OCI-LY1 (cell line): Measurements from ENCODE around the gene CEP250.
A peak's percentile ranks its signal among the peaks of the same experiment; 100 is the strongest.
"Not testable (repeated sequence)": the region's sequence is repeated elsewhere in the genome, so short reads cannot be mapped to it uniquely, and the experiment has no call there.

Source experiments
- H2AFZ ChIP-seq: fragments of 200-600 bp; sonication (generic), shearing (Covaris generic); 2 replicates; pipeline ENCODE4 v1.6.0; 2014; ENCODE audit warnings: antibody characterized with exemption, mild to moderate bottlenecking, low read length
- H3F3A ChIP-seq: fragments of 200-600 bp; sonication (generic), shearing (Covaris generic); 2 replicates; pipeline ENCODE4 v1.6.0; 2014; ENCODE audit warnings: mild to moderate bottlenecking, antibody characterized with exemption, low read length, moderate library complexity; ENCODE audit not compliant: insufficient read depth
- H3K27ac ChIP-seq: fragments of 200-600 bp; sonication (generic); 2 replicates; pipeline ENCODE4 v1.5.1; 2014; ENCODE audit warnings: low read length, mixed run types, mild to moderate bottlenecking, low read depth; ENCODE audit not compliant: poor library complexity, severe bottlenecking
- H3K27me3 ChIP-seq: fragments of 200-600 bp; sonication (generic); 2 replicates; pipeline ENCODE4 v1.6.0; 2014; ENCODE audit warnings: antibody characterized with exemption, mild to moderate bottlenecking, low read length, moderate library complexity; ENCODE audit not compliant: insufficient read depth
- H3K36me3 ChIP-seq: fragments of 200-600 bp; sonication (generic); 2 replicates; pipeline ENCODE4 v1.6.1; 2014; ENCODE audit warnings: mild to moderate bottlenecking, antibody characterized with exemption, low read length, moderate library complexity, mixed read lengths; ENCODE audit not compliant: insufficient read depth
- H3K4me1 ChIP-seq: fragments of 200-600 bp; sonication (generic); 2 replicates; pipeline ENCODE4 v1.5.1; 2014; ENCODE audit warnings: mild to moderate bottlenecking, low read length, moderate library complexity; ENCODE audit not compliant: insufficient read depth, severe bottlenecking
- H3K4me2 ChIP-seq: fragments of 200-600 bp; sonication (generic), shearing (Covaris generic); 2 replicates; pipeline ENCODE4 v1.6.1; 2014; ENCODE audit warnings: low read length
- H3K4me3 ChIP-seq: fragments of 200-600 bp; sonication (generic); 2 replicates; pipeline ENCODE4 v1.5.1; 2014; ENCODE audit warnings: low read length, low read depth, mild to moderate bottlenecking, mixed read lengths; ENCODE audit not compliant: poor library complexity, severe bottlenecking
- H3K79me2 ChIP-seq: fragments of 200-600 bp; shearing (Covaris generic); 2 replicates; pipeline ENCODE4 v1.6.1; 2016; ENCODE audit warnings: mixed run types, low read length, mixed read lengths; ENCODE audit not compliant: insufficient read depth
- H3K9ac ChIP-seq: fragments of 200-600 bp; sonication (generic), shearing (Covaris generic); 2 replicates; pipeline ENCODE4 v1.6.1; 2014; ENCODE audit warnings: mild to moderate bottlenecking, low read length, mixed read lengths
- H3K9me2 ChIP-seq: fragments of 200-600 bp; sonication (generic), shearing (Covaris generic); 2 replicates; pipeline ENCODE4 v1.6.1; 2014; ENCODE audit warnings: low read depth, mild to moderate bottlenecking, low read length, mixed read lengths
- H3K9me3 ChIP-seq: fragments of 200-600 bp; shearing (Covaris generic); 2 replicates; pipeline ENCODE4 v1.6.1; 2014; ENCODE audit warnings: low read length, mixed read lengths
- H4K20me1 ChIP-seq: fragments of 200-600 bp; sonication (generic), shearing (Covaris generic); 2 replicates; pipeline ENCODE4 v1.6.0; 2016; ENCODE audit warnings: mild to moderate bottlenecking, low read length; ENCODE audit not compliant: insufficient read depth
- EZH2 ChIP-seq: fragments of 200-600 bp; sonication (generic), shearing (Covaris generic); IDR thresholded peaks from 2 replicates; pipeline ENCODE4 v1.8.0; 2017; ENCODE audit warnings: borderline replicate concordance, mixed run types, mild to moderate bottlenecking, antibody characterized with exemption, low read length, moderate library complexity, mixed read lengths
- TF ChIP-seq, protein P1 (sequence below): fragments of 200-600 bp; sonication (generic), shearing (Covaris generic); IDR thresholded peaks from 2 replicates; pipeline ENCODE4 v1.5.1; 2017; ENCODE audit warnings: mild to moderate bottlenecking, antibody characterized with exemption, low read length, moderate library complexity, mixed read lengths

CEP250 gene

DNA sequence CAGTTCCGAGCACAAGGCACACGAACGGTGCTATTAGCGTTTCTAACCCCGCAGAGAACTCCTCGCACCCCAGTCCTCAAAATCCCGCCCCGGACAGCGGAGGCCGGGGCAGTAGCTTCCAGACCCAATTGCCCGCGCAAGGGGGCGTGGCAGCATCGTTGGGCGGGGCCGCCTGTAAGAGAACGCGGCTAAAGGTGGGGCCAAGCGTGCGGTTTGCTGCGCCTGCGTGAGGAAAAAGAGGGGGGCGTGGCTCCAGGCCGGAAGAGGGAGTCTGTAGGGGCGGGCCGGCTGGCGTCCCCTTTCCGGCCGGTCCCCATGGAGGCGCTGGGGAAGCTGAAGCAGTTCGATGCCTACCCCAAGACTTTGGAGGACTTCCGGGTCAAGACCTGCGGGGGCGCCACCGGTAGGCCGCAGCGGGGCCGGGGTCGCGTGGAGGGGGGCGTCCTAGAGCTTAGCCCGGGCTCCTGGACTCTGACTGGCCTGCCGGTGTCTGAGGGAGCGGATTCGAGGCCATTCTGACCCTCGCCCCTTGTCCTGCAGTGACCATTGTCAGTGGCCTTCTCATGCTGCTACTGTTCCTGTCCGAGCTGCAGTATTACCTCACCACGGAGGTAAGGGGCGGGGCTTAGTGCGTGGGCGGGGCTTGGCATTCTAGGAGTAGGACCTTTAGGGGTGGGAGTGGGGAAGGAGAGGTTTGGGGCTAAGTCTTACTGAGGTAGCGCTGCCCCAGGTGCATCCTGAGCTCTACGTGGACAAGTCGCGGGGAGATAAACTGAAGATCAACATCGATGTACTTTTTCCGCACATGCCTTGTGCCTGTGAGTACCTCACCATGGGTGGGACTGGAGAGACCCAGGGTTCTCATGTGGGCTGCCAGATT lies 86.6 kb downstream of the CEP250 start, which contains the start of gene ERGIC3:
ERGIC3 (plus strand) TSS at position 296 of the 880 bp plus-strand sequence; CDS start at position 316, 20 bp downstream.
- no peak for TF ChIP-seq EZH2
- TF ChIP-seq, protein P1, sequence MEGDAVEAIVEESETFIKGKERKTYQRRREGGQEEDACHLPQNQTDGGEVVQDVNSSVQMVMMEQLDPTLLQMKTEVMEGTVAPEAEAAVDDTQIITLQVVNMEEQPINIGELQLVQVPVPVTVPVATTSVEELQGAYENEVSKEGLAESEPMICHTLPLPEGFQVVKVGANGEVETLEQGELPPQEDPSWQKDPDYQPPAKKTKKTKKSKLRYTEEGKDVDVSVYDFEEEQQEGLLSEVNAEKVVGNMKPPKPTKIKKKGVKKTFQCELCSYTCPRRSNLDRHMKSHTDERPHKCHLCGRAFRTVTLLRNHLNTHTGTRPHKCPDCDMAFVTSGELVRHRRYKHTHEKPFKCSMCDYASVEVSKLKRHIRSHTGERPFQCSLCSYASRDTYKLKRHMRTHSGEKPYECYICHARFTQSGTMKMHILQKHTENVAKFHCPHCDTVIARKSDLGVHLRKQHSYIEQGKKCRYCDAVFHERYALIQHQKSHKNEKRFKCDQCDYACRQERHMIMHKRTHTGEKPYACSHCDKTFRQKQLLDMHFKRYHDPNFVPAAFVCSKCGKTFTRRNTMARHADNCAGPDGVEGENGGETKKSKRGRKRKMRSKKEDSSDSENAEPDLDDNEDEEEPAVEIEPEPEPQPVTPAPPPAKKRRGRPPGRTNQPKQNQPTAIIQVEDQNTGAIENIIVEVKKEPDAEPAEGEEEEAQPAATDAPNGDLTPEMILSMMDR: no peak
- H3F3A ChIP-seq: no peaks in the 10 kb centered on the region
- H3K27me3 ChIP-seq: no peaks in the 10 kb centered on the region
- no peaks in the 10 kb centered on the region for H3K9me3 ChIP-seq
- peak within 1 kb of the TSS; percentile 77 for H3K9ac ChIP-seq
- H3K4me1 ChIP-seq: peaks cover 27% of the 10 kb centered on the region
- H4K20me1 ChIP-seq: no peaks in the 10 kb centered on the region
- peak within 1 kb of the TSS; percentile 69 for H3K4me2 ChIP-seq
- peak within 1 kb of the TSS; percentile 82 for H3K4me3 ChIP-seq
- H3K27ac ChIP-seq: no peak within 1 kb of the TSS
- no peaks in the 10 kb centered on the region for H3K79me2 ChIP-seq
- H2AFZ ChIP-seq: no peak within 1 kb of the TSS
- H3K9me2 ChIP-seq: no peaks in the 10 kb centered on the region
- peaks cover 21% of the 10 kb centered on the region for H3K36me3 ChIP-seq

DNA sequence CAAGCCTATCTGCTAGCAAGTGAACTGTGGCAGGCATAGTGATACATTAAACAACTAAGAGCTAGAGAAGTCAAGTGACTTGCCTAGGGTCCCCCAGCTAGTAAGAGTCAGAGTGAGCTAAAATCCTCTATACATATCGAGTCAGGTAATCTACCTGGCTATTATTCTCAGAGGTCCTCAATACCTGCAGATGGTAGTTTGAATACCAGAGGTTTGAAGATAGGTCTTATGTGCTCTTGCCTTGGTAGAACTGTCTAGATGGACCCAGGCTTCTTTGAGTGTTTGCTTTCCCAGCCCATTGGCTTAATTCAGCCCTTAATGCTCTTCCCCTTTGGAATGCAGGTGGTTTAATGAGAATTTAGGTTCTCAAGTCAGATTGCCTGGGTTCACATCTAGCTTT lies 87.6 kb downstream of the CEP250 start:
- no peaks in the 10 kb centered on the region for H3K9me2 ChIP-seq
- TF ChIP-seq EZH2: no peak
- TF ChIP-seq, protein P1: no peak
- H3K4me3 ChIP-seq: no peak overlapping the region
- H4K20me1 ChIP-seq: no peaks in the 10 kb centered on the region
- no peaks in the 10 kb centered on the region for H3K27me3 ChIP-seq
- no peak overlapping the region for H3K27ac ChIP-seq
- no peak overlapping the region for H2AFZ ChIP-seq
- no peaks in the 10 kb centered on the region for H3F3A ChIP-seq
- H3K4me2 ChIP-seq: peak overlapping the region; percentile 69
- peaks cover 30% of the 10 kb centered on the region for H3K36me3 ChIP-seq
- no peaks in the 10 kb centered on the region for H3K79me2 ChIP-seq
- no peaks in the 10 kb centered on the region for H3K9me3 ChIP-seq
- H3K4me1 ChIP-seq: peaks cover 27% of the 10 kb centered on the region
- H3K9ac ChIP-seq: no peak overlapping the region

DNA sequence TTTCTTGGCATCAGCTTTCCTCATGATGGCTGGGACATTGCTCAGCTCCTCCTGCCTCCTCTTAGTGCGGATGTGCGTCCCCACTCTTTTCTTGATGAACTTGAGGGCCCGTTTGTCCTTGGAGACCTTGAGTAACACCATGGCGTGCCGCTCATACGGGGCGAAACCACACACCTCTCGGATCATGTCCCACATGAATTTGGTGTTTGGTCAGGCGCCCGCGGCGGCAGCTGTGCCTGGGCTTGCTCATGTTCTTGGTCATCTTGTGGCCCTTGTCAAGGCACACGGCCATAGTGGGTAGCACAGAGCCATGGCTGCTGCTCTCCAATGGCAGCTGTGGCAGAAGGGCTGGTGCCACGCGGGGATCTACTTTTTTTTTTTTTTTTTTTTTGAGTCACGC lies 89.0 kb downstream of the CEP250 start:
- no peak overlapping the region for H2AFZ ChIP-seq
- H3F3A ChIP-seq: no peaks in the 10 kb centered on the region
- H3K9ac ChIP-seq: no peak overlapping the region
- no peak overlapping the region for H3K27ac ChIP-seq
- no peaks in the 10 kb centered on the region for H3K9me3 ChIP-seq
- TF ChIP-seq, protein P1: no peak
- TF ChIP-seq EZH2: no peak
- H3K79me2 ChIP-seq: no peaks in the 10 kb centered on the region
- H3K9me2 ChIP-seq: no peaks in the 10 kb centered on the region
- H3K4me3 ChIP-seq: no peak overlapping the region
- H3K36me3 ChIP-seq: peaks cover 44% of the 10 kb centered on the region
- no peaks in the 10 kb centered on the region for H3K27me3 ChIP-seq
- H3K4me2 ChIP-seq: no peak overlapping the region
- H4K20me1 ChIP-seq: no peaks in the 10 kb centered on the region
- peaks cover 27% of the 10 kb centered on the region for H3K4me1 ChIP-seq

DNA sequence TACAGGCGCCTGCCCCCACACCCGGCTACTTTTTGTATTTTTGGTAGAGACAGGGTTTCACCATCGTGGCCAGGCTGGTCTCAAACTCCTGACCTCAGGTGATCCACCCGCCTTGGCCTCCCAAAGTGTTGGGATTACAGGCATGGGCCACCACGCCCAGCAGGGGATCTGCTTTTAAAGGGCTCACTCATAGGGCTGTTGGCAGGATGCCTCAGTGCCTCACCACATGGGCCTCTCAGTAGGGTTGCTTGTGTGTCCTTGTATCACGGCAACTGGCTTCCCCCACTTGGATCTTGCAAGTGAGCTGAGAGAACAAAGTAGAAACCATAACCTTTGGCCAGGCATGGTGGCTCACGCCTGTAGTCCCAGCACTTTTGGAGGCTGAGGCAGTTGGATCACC lies 89.5 kb downstream of the CEP250 start:
- peaks cover 47% of the 10 kb centered on the region for H3K36me3 ChIP-seq
- not testable (repeated sequence) for H3K4me2 ChIP-seq

More for the DNA sequence above, 89.5 kb downstream of the CEP250 start:
- peaks cover 27% of the 10 kb centered on the region for H3K4me1 ChIP-seq
- not testable (repeated sequence) for H3F3A ChIP-seq, H3K9ac ChIP-seq, H3K79me2 ChIP-seq, H3K9me3 ChIP-seq, H3K9me2 ChIP-seq, H3K27me3 ChIP-seq, H3K4me3 ChIP-seq, H3K27ac ChIP-seq, H4K20me1 ChIP-seq, H2AFZ ChIP-seq
